ENCODE measurements around the gene SCEL. TPM values are rescaled to one million over a fixed set of nuclear protein-coding genes. Genes with fewer than 3 reads are reported as not detected.

Gene SCEL
- total RNA-seq, 1 experiment from 2014 or later: 0.07 TPM

- Histone ChIP-seq H3K27me3 (ENCODE audit: insufficient read depth, low read length) (peaks cover 7% of the 10 kb centered on the region), H3K9me2 (ENCODE audit: insufficient read depth) (no peaks in the 10 kb centered on the region), H3K9me3 (ENCODE audit: control insufficient read depth in 1 of 2, insufficient read depth in 1 of 2, low read depth in 1 of 2, low read length in 2 of 2) (no peaks in the 10 kb centered on the region), H3K36me3 (ENCODE audit: control insufficient read depth in 1 of 2, insufficient read depth in 2 of 2, low read length in 2 of 2) (no peaks in the 10 kb centered on the region), H3K27ac (ENCODE audit: low read depth, low read length) (no peak overlapping the region), H3K79me2 (ENCODE audit: insufficient read depth, low read length) (no peaks in the 10 kb centered on the region), H4K20me1 (ENCODE audit: insufficient read depth) (no peaks in the 10 kb centered on the region), H3K4me3 (replicated peaks in 1 of 2; ENCODE audit: low read depth in 1 of 2, low read length in 2 of 2) (no peak overlapping the region), H3K4me2 (ENCODE audit: low read length) (no peak overlapping the region), H2AFZ (ENCODE audit: low read depth, low read length, poor library complexity, severe bottlenecking) (no peak overlapping the region), H3K9ac (ENCODE audit: low read length) (no peak overlapping the region), H3K4me1 (ENCODE audit: control insufficient read depth in 1 of 2, insufficient read depth in 2 of 2, low read length in 2 of 2) (peaks cover 0 to 4% of the 10 kb centered on the region in 2 experiments; a peak in 1 of 4 replicates)
- ATAC-seq (no peak), DNase-seq (ENCODE audit: low read depth, low spot score) (no peak)
- intact Hi-C loops (cut with micrococcal nuclease): no loop called here
- TF ChIP-seq ZNF274 (IDR thresholded peaks at IDR 0.05; ENCODE audit: low read depth, low read length) (no peak), CEBPB (IDR thresholded peaks at IDR 0.05; ENCODE audit: low read depth) (no peak), CBX3 (IDR thresholded peaks at IDR 0.05; ENCODE audit: low read depth) (no peak), SRF (IDR thresholded peaks at IDR 0.05; ENCODE audit: low read depth) (no peak), FOSL1 (IDR thresholded peaks at IDR 0.05; ENCODE audit: low read depth) (no peak), POLR2AphosphoS5 (IDR thresholded peaks at IDR 0.05; ENCODE audit: low read depth, low read length) (no peak), ZFX (IDR thresholded peaks at IDR 0.05) (no peak), RAD21 (IDR thresholded peaks at IDR 0.05; ENCODE audit: low read depth) (no peak), SIN3A (IDR thresholded peaks at IDR 0.05; ENCODE audit: low read depth) (no peak), EZH2phosphoT487 (IDR thresholded peaks at IDR 0.05; ENCODE audit: borderline replicate concordance) (no peak), EZH2 (IDR thresholded peaks at IDR 0.05) (no peak), ZBTB33 (IDR thresholded peaks at IDR 0.05; ENCODE audit: extremely low read depth, insufficient replicate concordance, low read length) (no peak), MAX (IDR thresholded peaks at IDR 0.05) (no peak), ELF1 (IDR thresholded peaks at IDR 0.05; ENCODE audit: borderline replicate concordance, low read depth) (no peak), TCF7L2 (IDR thresholded peaks at IDR 0.05; ENCODE audit: borderline replicate concordance, extremely low read depth, insufficient read depth, insufficient read length) (no peak), SP1 (IDR thresholded peaks at IDR 0.05; ENCODE audit: low read depth) (no peak), ATF3 (IDR thresholded peaks at IDR 0.05) (no peak)
- POLR2A ChIA-PET: no interaction called here
- no TSS peak for BruUV-seq (replicated peaks)
- RAD21 ChIA-PET (ENCODE audit: low non-redundant PET in 1 of 2, low total read pairs in 2 of 2, uncharacterized antibody in 2 of 2, unreplicated experiment in 2 of 2): no interaction called here
- CTCF ChIA-PET: no interaction called here
Measured at GRCh38 chr13:77513719-77514335, 21.7 kb upstream of the SCEL start.
